WI38 (cell line): ENCODE data around the gene EFL1.
A peak's percentile ranks its signal among the peaks of the same experiment; 100 is the strongest.

Experiments used
- H3K4me3 ChIP-seq: 2 replicates; pipeline ENCODE4 v1.5.1; 2011; ENCODE audit warnings: low read depth, mild to moderate bottlenecking, control low read depth, low read length
- CTCF ChIP-seq: IDR thresholded peaks from 2 replicates; pipeline ENCODE4 v1.5.1; 2012; ENCODE audit warnings: low read depth, mild to moderate bottlenecking, control low read depth, low read length

Gene EFL1

DNA sequence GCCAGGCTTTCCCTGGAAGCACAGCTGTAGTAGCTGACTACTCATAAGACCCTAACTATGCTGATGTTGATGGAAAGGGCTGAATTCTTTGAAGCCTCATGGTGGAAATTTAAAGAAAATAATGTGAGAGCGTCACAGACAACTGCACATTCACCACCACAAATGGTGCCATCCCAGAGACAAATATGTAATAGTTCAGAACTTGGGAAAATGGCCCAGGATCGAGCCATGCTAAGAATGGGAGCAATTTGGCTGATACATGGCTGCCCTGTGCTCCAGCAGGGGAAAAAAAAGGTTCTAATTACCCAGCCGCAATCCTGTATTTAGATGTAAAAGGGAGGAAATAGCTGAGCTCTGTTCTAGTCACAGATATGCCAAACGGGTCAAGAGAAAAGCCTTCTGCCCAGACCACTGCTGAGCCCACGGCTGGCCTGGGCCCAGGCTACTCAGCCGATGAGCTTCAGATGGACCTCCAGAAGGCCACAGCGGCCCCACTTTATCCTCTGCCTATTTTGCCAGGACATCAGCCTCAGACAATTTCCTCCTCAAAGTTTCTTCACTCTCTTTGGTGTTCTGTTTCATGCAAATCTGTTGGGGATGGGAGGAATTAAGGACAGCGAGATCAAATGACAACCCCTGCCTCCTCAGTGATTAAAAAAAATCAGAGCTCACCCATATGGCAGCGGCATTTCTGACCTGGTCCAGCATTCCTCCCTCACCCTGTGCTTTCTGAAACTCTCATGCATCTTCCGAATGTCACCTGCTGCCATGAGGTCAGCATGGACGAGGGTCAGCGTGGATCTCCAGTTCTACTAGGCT is 162.2 kb downstream of the EFL1 start:
- no peak for TF ChIP-seq CTCF
- no peak overlapping the region for H3K4me3 ChIP-seq

GRCh38 chr15:82098674-82099073 is 163.9 kb downstream of the EFL1 start:
- no peak for TF ChIP-seq CTCF
- no peak overlapping the region for H3K4me3 ChIP-seq

- no peak for TF ChIP-seq CTCF
- H3K4me3 ChIP-seq = no peak overlapping the region
Measured at GRCh38 chr15:82095803-82096202, 166.7 kb downstream of the EFL1 start.

DNA sequence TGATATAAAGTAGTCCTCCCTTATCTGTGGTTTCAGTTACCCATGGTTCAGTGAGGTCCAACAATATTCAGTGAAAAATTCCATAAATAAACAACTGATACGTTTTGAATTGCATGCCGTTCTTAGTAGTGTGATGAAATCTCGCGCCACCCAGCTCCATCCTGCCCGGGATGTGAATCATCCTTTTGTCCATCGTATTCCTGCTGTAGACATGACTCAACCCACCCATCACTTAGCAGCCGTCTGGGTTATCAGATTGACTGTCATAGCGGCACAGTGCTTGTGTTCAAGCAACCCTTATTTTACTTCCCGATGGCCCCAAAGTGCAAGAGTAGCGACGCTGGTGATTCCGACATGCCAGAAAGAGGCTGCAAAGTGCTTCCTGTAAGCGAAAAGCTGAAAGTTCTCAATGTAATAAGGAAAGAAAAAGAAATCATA is 168.7 kb downstream of the EFL1 start:
- peak overlapping the region; percentile 49 for H3K4me3 ChIP-seq
- no peak for TF ChIP-seq CTCF

GRCh38 chr15:82093325-82093724 is 169.2 kb downstream of the EFL1 start:
- no peak for TF ChIP-seq CTCF
- H3K4me3 ChIP-seq = no peak overlapping the region

- TF ChIP-seq CTCF = no peak
- H3K4me3 ChIP-seq = no peak overlapping the region
Measured at GRCh38 chr15:82091636-82092140, 170.8 kb downstream of the EFL1 start.

GRCh38 chr15:82086243-82086995 is 176.1 kb downstream of the EFL1 start:
- no peak for TF ChIP-seq CTCF

More at GRCh38 chr15:82086243-82086995, 176.1 kb downstream of the EFL1 start:
- H3K4me3 ChIP-seq = no peak overlapping the region
